ENCODE measurements around the gene LDB1.

The LDB1 gene

GRCh38 chr10:102117391-102118159 lies 2.6 kb downstream of the LDB1 start:
- DNase-seq (ENCODE audit: insufficient read length, low spot score) (no peak), FAIRE-seq (no peak)
- no peak for TF ChIP-seq CTCF (IDR thresholded peaks at IDR 0.05; ENCODE audit: insufficient read depth, missing control alignments)

- FAIRE-seq (no peak), DNase-seq (ENCODE audit: insufficient read length, low spot score) (no peak)
- TF ChIP-seq CTCF (IDR thresholded peaks at IDR 0.05; ENCODE audit: insufficient read depth, missing control alignments): no peak
Observed at GRCh38 chr10:102116656-102117055, 3.5 kb downstream of the LDB1 start.

GRCh38 chr10:102115775-102116174 lies 4.4 kb downstream of the LDB1 start:
- FAIRE-seq (no peak), DNase-seq (ENCODE audit: insufficient read length, low spot score) (no peak)
- no peak for TF ChIP-seq CTCF (IDR thresholded peaks at IDR 0.05; ENCODE audit: insufficient read depth, missing control alignments)

GRCh38 chr10:102114861-102115618 lies 5.1 kb downstream of the LDB1 start:
- FAIRE-seq (no peak), DNase-seq (ENCODE audit: insufficient read length, low spot score) (peak; percentile 50)
- TF ChIP-seq CTCF (IDR thresholded peaks at IDR 0.05; ENCODE audit: insufficient read depth, missing control alignments): no peak

- DNase-seq (ENCODE audit: insufficient read length, low spot score) (no peak), FAIRE-seq (no peak)
- no peak for TF ChIP-seq CTCF (IDR thresholded peaks at IDR 0.05; ENCODE audit: insufficient read depth, missing control alignments)
Observed at GRCh38 chr10:102113956-102114857, 6.0 kb downstream of the LDB1 start.

GRCh38 chr10:102113261-102113955 lies 6.8 kb downstream of the LDB1 start:
- FAIRE-seq (no peak), DNase-seq (ENCODE audit: insufficient read length, low spot score) (no peak)
- no peak for TF ChIP-seq CTCF (IDR thresholded peaks at IDR 0.05; ENCODE audit: insufficient read depth, missing control alignments)

All from D721Med (cell line).